Mammary epithelial cell (primary cell): Measurements from ENCODE around the gene TXLNB.

ENCODE experiments used
- CTCF ChIP-seq, 2 donors: IDR thresholded peaks in 1 of 2; conservative IDR thresholded peaks in 1 of 2; 2 replicates each; pipeline ENCODE4 v1.5.1; 2011 to 2012; ENCODE audit warnings: inconsistent platforms in 2 of 2, low read length in 2 of 2, mild to moderate bottlenecking in 2 of 2, control low read depth in 1 of 2, low read depth in 1 of 2; ENCODE audit not compliant: insufficient read depth in 1 of 2; ENCODE audit errors: extremely low read depth in 1 of 2
- EZH2 ChIP-seq: IDR thresholded peaks from 2 replicates; pipeline ENCODE4 v1.6.1; 2012; ENCODE audit warnings: low read length, inconsistent platforms, borderline replicate concordance

- no peak for TF ChIP-seq CTCF (conservative IDR thresholded peaks at IDR 0.05 in 1 of 2, IDR thresholded peaks at IDR 0.05 in 1 of 2; ENCODE audit: extremely low read depth in 1 of 2, insufficient read depth in 1 of 2, low read depth in 1 of 2, low read length in 2 of 2)
- TF ChIP-seq EZH2: no peak
These were observed 49.1 kb downstream of the TXLNB start for GRCh38 chr6:139242457-139243240.
